ENCODE data around the gene HFE.
"Not testable (repeated sequence)": the region's sequence is repeated elsewhere in the genome, so short reads cannot be mapped to it uniquely, and the experiment has no call there.

HFE gene

GRCh38 chr6:26087284-26088115 is at the start of gene HFE:
Gene HFE (plus strand): TSS chr6:26087429. CDS start chr6:26087441, 12 bp downstream.
- DNase-seq (ENCODE audit: extremely low read depth in 1 of 2, low read depth in 1 of 2), result no peak

GRCh38 chr6:26041946-26042345 is 45.3 kb upstream of the HFE start:
- no peak for DNase-seq (ENCODE audit: extremely low read depth in 1 of 2, low read depth in 1 of 2)

GRCh38 chr6:26043384-26044139 is 43.7 kb upstream of the HFE start:
- no peak for DNase-seq (ENCODE audit: extremely low read depth in 1 of 2, low read depth in 1 of 2)

DNA sequence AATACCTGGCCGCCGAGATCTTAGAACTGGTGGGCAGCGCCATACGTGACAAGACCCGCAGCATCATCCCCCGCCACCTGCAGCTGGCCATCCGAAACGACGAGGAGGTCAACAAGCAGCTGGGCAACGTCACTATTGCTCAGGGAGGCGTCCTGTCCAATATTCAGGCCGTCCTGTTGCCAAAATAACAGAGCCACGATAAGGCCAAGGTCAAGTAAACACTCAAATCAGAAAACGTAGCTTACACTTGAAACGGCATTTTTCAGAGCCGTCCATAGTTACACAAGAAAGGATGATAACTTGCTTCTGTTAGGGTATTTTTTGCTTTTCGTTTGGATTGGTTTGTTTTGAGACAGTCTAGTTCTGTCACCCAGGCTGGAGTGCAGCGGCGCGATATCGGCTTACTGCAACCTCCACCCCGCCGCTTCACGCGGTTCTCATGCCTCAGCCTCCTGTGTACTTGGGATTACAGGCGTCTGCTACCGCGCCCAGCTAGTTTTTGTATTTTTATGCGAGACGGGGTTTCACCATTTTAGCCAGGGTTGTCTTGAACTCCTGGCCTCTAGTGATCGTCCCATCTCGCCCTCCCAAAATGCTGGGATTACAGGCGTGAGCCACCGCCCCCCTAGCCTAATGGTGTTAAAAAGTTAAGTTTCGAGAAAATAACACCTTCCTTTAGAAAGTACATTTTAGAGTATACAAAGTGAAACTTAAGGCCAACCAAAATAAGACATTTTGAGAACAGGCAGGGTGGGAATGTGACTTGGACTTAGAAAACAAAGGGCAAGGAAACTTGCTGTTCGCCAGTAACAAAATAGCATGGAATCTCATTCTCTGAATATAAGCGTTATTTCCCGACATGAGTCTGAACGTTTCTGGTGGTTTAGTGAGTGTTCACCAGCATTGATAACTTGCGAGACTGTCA is 42.8 kb upstream of the HFE start:
- DNase-seq (ENCODE audit: extremely low read depth in 1 of 2, low read depth in 1 of 2), result no peak

DNA sequence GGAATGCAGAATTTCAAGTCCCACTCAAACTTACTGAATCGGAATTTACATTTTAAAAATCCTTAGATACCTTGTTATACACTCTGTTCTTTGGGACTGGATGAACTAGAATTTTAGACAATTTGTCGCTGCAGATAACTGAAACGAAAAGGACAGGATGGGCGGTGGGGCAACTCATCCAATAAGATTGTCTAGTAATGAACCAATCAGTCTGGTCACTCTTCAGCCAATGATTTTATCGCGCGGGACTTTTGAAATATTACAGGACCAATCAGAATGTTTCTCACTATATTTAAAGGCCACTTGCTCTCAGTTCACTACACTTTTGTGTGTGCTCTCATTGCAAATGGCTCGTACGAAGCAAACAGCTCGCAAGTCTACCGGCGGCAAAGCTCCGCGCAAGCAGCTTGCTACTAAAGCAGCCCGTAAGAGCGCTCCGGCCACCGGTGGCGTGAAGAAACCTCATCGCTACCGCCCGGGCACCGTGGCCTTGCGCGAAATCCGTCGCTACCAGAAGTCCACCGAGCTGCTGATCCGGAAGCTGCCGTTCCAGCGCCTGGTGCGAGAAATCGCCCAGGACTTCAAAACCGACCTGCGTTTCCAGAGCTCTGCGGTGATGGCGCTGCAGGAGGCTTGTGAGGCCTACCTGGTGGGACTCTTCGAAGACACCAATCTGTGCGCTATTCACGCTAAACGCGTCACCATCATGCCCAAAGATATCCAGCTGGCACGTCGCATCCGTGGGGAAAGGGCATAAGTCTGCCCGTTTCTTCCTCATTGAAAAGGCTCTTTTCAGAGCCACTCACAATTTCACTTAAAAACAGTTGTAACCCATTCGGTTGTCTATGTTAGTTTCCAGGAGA is 41.9 kb upstream of the HFE start:
- DNase-seq (ENCODE audit: extremely low read depth in 1 of 2, low read depth in 1 of 2), result peak in 1 of 2 donors; percentile 67

DNA sequence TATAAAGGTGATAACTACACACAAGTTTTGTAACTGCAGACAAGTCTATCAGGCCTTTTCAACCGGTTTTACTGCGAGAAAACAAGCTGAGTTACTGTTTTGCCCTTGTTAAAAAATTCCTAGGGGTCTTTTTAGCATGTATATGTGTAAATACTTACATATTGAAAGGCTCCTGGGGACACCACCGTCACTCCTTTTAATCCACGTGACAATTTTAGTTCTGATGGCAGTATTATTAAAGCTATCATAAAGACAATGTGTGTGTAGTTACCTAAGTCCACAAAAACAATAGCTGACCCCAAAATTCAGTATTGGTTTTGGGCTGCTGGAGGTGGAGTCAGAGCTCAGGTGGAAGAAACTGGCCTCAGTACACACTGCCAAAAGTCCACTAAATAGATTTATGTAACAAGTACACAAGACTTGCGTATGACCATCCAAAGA is 41.3 kb upstream of the HFE start:
- no peak for DNase-seq (ENCODE audit: extremely low read depth in 1 of 2, low read depth in 1 of 2)

DNA sequence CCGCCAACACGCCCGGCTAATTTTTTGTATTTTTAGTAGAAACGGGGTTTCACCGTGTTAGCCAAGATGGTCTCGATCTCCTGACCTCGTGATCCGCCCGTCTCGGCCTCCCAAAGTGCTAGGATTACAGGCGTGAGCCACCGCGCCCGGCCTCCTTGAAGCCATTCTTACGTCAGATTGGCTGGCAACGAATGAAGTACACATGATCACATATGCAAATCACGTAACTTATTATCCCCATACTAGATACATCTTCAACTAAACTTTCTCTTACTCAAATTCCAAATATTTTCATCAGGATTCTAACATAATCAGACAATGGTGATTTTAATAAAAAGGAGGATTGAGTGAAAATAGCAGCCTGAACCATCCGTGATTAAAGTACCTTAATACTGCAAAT is 39.9 kb upstream of the HFE start:
- not testable (repeated sequence) for DNase-seq (ENCODE audit: extremely low read depth in 1 of 2, low read depth in 1 of 2)

GRCh38 chr6:26048590-26048989 is 38.6 kb upstream of the HFE start:
- no peak for DNase-seq (ENCODE audit: extremely low read depth in 1 of 2, low read depth in 1 of 2)

- DNase-seq (ENCODE audit: extremely low read depth in 1 of 2, low read depth in 1 of 2), result no peak
Observed at GRCh38 chr6:26051665-26052310, 35.4 kb upstream of the HFE start.

- not testable (repeated sequence) for DNase-seq (ENCODE audit: extremely low read depth in 1 of 2, low read depth in 1 of 2)
Observed at GRCh38 chr6:26052762-26053250, 34.4 kb upstream of the HFE start.

DNA sequence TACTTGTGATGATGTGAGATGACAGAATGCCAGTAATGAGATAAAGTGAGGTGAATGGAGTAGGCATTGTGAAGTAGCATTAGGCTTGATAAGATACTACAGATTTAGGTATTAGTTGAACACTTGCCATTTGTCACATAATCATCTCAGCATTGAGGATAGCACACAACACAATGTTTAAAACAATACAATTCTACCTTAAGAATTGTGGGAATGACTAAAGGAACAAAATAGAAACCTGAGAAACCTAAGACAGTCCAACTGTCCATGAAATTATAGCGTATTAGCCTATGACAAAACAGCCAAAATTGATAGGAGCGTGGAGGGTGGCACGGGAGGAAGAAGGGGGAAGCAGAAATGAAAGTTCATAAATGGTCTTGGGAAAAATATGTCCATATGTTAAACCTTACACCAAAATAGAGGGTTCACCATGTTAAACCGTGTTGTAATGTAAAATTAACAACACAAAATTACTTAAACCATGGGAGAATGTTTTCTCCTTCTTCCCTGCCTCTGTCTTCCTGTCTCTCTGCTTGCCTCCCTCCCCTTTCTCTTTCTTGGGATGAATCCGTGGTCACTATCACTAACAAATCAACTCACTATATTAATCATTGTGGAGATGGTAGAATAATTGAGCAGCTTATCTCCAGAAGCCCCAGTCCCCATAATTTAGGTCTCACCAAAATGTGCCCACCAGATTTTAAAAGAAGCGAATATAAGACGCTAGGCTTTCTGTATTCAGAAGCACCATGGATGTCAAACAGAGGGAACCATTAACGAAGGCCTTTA is 33.0 kb upstream of the HFE start:
- DNase-seq (ENCODE audit: extremely low read depth in 1 of 2, low read depth in 1 of 2), result no peak

- DNase-seq (ENCODE audit: extremely low read depth in 1 of 2, low read depth in 1 of 2), result peak; percentile 68 to 83
Observed at GRCh38 chr6:26054781-26055718, 32.2 kb upstream of the HFE start.

DNA sequence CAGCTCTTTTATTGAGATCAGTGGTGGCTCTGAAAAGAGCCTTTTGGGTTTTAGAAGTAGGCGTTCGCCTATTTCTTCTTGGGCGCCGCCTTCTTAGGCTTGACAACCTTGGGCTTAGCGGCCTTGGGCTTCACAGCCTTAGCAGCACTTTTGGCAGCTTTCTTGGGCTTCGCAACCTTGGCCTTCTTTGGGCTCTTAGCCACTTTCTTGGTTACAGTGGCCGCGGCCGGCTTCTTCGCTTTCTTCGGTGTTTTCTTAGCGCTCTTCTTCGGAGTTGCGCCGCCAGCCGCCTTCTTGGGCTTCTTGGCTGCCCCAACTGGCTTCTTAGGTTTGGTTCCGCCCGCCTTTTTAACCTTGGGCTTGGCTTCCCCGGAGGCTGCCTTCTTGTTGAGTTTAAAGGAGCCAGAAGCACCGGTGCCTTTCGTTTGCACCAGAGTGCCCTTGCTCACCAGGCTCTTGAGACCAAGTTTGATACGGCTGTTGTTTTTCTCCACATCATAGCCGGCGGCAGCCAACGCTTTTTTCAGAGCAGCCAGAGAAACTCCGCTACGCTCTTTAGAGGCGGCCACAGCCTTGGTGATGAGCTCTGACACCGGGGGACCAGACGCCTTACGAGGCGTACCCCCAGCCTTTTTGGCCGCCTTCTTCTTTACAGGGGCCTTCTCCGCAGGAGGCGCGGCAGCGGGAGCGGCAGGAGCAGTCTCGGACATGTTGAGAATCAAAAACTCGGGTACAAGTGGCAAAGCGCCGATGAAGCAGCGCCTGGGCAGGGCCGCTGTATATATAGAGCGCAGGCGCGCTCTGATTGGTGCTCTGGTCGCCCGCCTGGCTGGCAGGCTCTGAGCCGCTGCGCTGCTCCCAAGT is 31.3 kb upstream of the HFE start:
- DNase-seq (ENCODE audit: extremely low read depth in 1 of 2, low read depth in 1 of 2), result peak; percentile 76 to 80

- no peak for DNase-seq (ENCODE audit: extremely low read depth in 1 of 2, low read depth in 1 of 2)
Observed at GRCh38 chr6:26056583-26057350, 30.5 kb upstream of the HFE start.

GRCh38 chr6:26057899-26058298 is 29.3 kb upstream of the HFE start:
- no peak for DNase-seq (ENCODE audit: extremely low read depth in 1 of 2, low read depth in 1 of 2)
